GM12875 (cell line): Measurements from ENCODE around the gene TKTL1.

Source experiments
- H3K4me3 ChIP-seq: one replicate; pipeline ENCODE4 v1.5.1; 2011; ENCODE audit warnings: low read depth, low read length, control low read depth
- CTCF ChIP-seq: IDR thresholded peaks from 2 replicates; pipeline ENCODE4 v1.5.1; 2011; ENCODE audit warnings: low read depth, mild to moderate bottlenecking, control low read depth, inconsistent platforms, low read length, moderate library complexity, borderline replicate concordance; ENCODE audit not compliant: insufficient read depth

Gene TKTL1

GRCh38 chrX:154373340-154374306, 78.0 kb downstream of the TKTL1 start:
- H3K4me3 ChIP-seq = peak overlapping the region; percentile 39
- TF ChIP-seq CTCF = peak; percentile 49; the same call in 1 of the 2 replicates

GRCh38 chrX:154374313-154375155, 78.9 kb downstream of the TKTL1 start, which contains the start of gene FLNA:
Gene FLNA, minus strand, starts transcription at chrX:154374634. Its CDS starts 3,389 bp downstream, at chrX:154371245.
- no peak for TF ChIP-seq CTCF
- peak within 1 kb of the TSS; percentile 39 for H3K4me3 ChIP-seq

- no peak for TF ChIP-seq CTCF
- H3K4me3 ChIP-seq = no peak overlapping the region
Observed at GRCh38 chrX:154375156-154375504, 79.5 kb downstream of the TKTL1 start.

GRCh38 chrX:154376774-154377173, 81.2 kb downstream of the TKTL1 start:
- no peak for TF ChIP-seq CTCF
- H3K4me3 ChIP-seq = no peak overlapping the region

- H3K4me3 ChIP-seq = peak overlapping the region; percentile 51
- TF ChIP-seq CTCF = no peak
Observed at GRCh38 chrX:154378059-154378798, 82.6 kb downstream of the TKTL1 start.

- peak within 1 kb of the TSS; percentile 82 for H3K4me3 ChIP-seq
- no peak for TF ChIP-seq CTCF
Observed at GRCh38 chrX:154378799-154379568, 83.4 kb downstream of the TKTL1 start, which contains the start of gene EMD. Gene EMD, plus strand, starts transcription at chrX:154379295. Its CDS starts 190 bp downstream, at chrX:154379485.
